ENCODE data around the gene IFT27.
"Not testable (repeated sequence)": the region's sequence is repeated elsewhere in the genome, so short reads cannot be mapped to it uniquely, and the experiment has no call there.

Gene IFT27

DNA sequence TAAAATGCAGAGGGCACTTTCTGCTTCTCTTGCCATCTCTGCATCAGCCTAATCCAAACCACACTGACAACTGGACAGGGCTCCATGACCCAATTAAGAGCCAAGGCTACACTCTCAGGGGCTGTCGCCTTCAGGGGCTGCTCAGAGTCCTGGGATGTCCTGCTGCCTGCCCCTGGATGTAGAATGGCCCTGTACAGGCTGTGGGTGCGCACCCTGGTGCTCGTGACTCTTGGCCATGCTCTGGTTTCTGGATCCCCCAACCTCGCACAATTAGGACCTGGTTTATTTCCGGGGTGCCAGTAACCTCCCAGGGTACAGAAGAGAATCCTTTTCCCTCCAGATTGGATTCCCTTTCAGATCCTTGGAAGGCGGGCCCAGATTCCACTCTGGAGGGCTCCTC, 11.3 kb downstream of the IFT27 start:
- no peak for DNase-seq

DNA sequence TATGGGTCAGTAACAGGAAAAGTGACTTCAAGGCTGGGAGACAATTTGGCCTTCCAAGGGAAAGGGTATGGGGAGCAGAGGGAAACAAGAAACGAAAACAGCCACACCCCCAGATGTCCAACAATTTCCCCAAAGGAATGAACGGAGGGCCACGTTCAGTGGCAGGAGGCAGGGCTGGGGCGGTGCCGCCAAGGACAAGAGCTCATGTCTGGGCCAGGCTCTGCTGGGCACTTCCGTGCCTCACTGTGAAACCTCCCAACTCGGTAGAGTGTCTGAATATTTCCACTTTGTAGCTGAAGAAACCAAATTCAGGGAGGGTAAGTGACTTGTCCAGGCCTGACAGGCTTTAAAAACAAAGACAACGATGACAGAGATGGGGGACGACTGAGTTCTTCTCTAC, 11.9 kb downstream of the IFT27 start:
- DNase-seq, result no peak

DNA sequence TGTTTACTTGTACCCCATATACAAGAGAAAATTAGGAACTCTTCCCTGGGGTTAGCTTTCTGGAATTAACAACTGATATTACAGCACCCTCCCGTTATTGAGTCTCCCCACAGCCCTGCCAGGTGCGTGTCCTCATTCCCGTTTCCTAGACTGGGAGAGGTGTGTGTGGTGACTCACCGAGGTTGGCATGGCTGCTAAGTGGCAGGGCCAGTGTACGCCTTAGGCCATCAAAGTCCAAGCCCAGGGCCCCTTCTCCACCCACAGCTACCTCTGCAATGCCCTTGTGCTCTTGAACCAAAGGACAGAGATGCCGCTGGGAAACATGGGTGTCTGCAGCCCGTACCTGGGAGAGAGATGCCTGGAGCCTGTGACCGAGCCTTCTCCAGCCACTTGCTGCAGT, 12.3 kb downstream of the IFT27 start:
- DNase-seq, result no peak

DNA sequence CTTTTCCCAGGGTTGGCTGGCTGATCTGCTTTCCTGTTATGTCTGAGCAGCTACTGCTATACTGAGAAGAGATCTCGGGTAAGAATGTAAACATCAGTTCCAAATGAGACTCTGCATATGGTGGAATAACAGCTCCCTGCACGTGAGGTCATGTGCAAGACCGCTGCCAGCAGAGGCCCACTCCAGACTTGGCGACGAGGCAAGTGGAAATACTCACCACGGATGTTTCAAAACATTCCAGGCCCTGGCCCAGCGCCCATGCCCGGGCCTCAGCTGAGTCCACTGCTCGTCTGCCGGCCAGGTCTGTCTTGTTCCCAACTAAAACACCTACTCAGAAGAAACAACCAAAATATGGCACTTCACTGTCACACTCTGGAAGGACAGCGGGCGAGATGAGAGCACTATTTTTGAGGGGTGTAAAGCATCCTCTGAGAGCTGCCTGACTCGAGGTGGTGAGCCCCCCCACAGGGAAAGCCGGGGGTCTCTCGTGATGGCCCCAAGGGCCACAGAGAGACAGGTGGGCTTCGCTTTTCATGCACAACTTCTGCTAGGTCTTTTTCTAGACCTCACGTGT, 13.1 kb downstream of the IFT27 start:
- no peak for DNase-seq

DNA sequence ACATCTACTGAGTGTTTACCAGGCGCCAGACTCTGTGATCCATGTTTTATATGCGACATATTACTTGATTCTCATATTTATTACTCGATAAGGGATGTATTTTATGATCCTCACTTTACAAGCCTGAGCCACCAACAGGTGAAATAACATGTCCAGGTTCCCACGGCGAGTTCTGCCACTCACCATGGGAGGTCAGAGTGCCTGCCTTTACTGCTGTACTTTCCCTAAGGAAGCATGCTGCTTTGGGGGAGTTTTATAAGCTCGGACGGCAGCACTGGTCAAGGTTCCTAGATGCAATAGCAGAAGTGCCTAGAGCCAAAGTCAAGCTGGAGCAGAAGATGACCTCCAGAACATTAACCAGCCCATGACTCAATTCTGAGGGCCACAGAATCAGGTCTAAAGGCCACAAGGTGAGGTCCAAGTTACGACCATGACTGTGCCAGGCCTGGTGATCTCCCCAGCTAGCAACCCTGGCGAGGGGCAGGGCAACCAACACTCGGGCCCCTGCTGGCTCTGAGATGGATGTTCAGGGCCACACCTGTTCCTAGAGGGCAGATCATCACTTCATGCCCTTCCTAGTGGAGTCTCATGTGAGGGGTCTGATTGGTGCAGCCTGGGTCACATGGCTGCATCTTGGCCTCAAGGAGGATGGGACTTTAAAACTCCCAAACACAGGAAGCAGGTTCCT, 14.2 kb downstream of the IFT27 start:
- no peak for DNase-seq

DNA sequence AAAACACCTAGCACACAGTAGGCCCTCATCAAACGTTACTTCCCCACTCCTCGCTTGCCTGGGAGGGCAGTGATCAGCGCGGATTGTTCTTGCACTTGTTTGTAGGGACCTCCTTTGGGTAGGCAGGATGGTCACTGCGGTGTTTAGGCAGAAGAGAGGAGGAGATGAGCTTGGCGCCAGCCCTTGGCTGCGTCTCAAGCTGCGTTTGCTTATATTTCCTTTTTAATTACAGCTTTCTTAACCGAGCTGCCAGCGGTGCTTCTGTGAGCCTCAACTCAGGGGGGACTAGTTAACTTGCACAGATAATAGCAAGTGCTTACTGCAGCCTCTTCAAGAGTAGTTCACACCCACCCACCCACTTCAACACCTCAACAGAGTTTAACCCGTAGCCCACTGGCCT, 15.1 kb downstream of the IFT27 start:
- DNase-seq, result no peak

DNA sequence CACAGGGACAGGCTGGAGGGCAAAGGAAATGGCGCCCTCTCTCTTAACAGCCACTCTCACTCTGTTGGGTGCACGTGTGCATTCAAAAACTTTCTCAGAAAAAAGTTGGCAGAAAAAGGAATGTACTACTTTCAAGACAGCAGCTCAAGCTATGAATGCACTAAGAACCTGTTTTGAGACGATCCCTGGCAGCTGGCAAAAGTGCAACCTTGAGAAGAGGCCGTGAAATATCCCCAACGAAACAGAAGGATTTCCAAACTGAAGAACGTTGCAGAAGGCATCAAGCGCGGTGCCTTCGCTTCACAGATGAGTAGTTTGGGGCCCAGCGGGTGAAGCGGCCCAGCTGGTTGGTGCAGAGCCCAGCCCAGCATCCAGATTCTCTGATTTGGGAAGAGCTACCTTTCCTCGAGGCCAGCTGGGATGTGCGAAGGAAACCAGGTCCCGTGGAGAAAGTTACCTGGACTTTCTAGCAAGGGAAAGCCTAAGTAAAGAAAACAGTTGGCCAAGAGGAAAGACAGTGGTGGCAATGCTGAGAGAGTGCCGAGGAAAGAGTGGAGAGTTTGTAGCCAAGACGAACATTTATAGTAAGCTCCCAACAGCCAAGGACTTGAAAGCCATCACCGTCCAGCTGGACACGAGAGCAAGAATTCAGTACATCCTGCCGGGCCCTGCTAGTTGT, 16.3 kb downstream of the IFT27 start:
- no peak for DNase-seq

DNA sequence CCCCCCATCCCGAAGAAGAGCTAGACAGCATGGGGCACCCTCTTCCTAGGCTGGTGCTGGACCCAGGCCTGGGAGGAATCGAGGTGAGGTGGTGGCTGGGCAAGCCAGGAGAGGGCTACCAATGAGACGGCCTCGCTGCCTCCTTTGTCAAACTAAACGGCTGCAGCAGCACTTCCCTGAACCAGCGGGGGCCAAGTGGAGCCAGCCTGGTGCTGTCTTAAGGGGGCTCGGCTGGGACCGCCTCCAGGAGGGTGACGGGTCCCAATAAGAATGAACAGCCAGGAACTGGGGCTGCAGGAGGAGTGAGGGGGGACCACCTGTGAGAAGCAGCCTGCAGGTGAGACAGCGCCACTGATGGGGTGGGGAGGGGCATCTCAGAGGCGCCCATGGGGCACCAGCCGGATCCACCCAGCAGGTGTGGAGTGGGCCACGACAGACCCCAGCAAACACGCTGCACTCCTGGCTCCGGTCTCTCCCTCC, 17.1 kb downstream of the IFT27 start:
- no peak for DNase-seq

DNA sequence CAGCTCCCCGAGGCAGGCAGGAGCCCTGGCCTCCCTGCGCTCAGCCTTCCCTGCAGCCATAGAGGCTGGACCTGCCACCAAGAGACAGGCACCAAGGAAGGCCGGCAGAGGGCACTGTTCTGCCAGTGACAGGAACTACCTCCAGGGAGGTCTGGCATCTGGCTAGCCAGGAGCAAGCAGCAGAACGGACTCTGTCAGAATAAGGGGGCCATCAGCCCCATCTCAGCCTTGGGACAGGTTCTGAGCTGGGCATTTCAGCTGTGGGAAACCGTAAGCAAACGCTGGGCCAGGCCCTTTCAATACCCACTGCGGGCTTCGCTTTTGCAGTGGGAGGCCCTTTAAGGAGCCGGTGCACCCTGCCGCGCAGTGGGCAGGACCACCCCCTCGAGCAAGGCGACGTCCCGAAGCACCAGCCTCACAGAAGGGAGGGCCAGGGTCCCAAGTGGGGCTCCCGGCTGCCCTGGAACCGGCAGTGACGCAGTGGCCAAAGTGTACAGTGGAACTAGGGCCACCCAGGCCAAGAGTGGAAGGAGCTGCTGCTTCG, 18.2 kb downstream of the IFT27 start:
- no peak for DNase-seq

DNA sequence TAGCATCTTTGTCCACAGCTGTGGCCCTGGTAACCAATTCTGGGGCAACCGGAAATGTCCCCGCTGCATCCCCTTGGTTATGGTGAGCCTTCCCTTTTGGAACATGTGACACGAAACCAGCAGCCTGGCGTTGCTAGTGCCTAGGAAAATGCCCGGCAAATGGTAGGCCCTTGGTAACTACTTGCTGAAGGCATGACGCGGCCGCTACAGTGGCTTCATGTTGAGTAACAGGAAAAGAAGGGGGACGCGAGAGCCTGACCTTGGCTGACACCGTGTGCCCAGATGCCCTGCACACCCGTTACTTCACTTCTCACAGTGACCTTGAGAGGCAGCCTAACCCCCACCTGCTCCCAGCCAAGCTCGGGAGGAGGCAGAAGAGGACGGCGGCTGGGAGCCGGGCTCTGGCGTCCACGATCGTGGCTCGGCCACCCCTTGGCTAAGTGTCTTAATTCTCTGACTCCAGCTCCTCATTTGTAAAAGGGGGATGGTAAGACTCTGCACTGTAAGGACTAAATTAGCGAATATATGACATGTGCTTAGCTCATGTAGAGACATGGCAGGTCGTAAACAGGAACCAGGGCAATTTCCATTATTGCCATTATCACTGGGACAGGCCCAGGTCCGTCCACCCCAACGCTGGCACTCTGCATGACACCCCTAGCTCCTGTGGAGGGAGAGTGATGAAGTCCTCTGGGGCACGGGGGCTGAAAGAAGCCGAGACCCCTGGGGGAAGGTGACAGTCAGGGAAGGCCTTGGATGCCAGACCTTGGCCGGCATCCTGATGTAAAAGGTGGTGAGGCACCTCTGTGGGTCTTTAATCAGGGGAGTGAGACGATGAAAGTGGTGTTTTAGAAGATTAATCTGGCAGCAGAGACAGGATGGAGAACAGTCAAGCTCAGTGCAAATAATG, 18.9 kb downstream of the IFT27 start:
- DNase-seq, result no peak

DNA sequence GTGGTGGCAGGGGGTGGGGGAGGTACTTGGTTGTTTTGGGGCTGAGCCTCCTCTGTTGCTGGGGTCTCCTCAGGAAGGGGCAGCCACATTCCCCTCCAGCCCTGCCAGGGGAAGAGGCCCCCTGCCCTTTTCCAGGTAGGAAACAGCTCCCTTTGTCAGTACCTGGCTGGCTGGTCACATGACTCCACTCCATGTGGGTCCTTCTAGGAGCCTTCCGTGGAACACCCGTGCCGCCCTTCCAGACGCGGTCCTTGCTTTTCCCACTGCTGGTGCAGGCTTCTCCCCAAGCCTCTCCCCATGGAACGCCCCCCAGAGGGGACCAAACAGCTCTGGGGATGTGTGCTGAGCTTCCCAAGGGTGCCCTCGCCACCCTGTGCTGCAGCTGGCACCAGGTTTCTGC, 19.9 kb downstream of the IFT27 start:
- no peak for DNase-seq

DNA sequence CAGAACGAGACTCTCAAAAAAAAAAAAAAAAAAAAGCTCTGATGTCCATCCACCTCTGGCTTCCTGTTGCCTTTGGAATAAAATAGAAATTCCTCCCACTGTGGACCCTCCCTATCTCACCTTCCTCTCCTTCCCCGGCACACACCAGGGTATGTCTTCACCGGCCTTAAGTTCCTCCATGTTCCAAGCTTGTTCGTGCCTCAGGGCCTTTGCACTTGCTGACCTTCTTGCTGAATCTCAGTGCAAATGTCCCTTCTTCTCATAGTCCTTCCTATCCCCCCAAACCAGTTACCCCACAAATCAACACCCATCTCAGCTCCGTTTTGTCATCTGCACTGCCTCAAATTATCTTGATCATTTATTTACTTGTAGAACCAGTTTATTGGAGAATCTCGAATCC, 20.6 kb downstream of the IFT27 start:
- no peak for DNase-seq

DNA sequence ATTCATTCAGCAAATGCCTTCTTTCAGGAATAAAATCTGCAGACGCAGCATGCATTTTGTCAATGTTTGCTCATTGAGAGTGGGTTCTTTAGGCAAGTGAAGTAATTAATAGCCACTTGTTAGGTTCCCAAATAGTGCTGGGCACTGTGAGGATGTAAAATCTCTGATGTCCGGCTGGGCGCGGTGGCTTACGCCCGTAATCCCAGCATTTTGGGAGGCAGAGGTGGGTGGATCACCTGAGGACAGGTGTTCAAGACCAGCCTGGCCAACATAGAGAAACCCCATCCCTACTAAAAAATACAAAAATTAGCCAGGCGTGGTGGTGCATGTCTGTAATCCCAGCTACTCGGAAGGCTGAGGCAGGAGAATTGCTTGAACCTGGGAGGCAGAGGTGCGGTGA, 21.0 kb downstream of the IFT27 start:
- DNase-seq, result not testable (repeated sequence)

DNA sequence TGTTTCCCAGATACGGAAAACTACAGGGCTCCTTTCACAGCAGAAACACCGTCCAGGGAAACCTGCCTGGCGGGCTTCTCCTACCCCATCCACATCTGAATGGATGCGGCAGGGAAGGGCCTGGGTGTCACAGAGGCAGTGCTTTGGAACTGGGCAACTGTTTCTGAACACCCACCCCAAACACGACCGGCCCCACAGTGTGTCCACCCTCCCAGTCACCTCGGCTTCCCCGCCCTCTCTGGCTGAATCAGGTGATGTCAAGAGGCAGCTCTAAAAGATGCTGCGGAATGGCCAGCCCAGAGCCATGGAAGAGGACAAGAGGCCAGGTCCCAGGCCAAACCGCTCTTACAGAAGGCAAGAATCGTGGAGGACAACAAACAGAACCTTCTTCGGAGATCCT, 22.0 kb downstream of the IFT27 start:
- DNase-seq, result no peak

DNA sequence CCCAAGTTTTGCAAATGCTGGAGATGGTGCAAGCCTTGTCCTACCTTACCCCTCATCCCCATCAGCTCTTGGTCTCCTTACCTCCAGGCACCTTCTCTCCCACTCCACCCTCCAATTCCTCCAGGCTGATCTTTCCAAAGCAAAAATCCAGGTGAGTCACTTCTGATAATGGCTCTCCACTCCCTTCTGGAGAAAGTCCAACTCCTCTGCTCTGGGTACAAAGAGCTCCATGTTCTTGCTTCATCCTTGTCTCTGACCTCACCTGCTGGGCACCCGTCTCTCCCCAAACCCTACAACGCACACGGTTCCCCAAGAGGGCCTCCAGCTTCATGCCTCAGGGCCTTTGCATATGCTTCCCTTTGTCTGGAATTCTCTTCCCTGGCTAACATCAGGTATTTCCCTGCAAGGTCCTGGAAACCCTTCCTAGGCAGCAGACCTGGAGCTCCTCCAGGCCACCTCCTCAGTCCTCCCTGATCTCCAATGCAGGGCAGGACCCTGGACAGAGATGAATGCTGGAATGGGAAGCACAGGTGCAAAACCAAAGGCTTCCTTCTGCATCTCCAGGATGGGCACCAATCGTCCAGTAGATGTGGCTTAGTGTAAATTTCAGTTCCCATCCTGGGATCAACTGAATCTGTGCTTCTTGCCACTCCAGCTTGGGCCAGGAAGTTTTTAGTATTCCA, 22.7 kb downstream of the IFT27 start:
- DNase-seq, result no peak

DNA sequence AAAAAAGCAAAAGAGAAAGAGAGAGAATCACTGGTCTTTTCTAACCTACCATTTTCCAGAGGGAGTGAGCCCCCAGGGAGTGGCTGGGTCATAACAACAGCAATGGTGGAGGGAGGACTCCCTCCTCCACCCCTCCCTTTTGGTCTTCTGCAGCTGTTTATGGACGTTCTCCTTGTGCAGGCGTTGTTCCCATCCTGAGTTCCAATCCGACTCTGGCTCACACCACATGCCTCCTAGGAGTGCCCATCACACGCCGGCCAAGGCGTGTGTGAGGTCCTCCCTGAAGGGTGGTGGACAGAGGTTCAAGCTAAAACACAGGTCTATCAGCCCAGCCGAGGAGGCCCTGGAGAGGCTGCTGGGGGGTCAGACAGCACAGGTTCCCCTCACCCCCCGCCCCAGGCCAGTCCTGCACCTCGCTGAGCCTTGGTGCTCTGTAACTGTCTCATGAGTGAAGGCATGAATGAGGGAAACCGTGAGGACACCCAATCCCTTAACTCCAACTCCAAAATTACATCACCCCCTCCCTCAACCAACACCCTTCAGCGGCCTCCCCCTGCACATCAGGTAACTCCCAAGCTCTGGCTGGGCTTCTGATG, 29.4 kb downstream of the IFT27 start:
- DNase-seq, result no peak

DNA sequence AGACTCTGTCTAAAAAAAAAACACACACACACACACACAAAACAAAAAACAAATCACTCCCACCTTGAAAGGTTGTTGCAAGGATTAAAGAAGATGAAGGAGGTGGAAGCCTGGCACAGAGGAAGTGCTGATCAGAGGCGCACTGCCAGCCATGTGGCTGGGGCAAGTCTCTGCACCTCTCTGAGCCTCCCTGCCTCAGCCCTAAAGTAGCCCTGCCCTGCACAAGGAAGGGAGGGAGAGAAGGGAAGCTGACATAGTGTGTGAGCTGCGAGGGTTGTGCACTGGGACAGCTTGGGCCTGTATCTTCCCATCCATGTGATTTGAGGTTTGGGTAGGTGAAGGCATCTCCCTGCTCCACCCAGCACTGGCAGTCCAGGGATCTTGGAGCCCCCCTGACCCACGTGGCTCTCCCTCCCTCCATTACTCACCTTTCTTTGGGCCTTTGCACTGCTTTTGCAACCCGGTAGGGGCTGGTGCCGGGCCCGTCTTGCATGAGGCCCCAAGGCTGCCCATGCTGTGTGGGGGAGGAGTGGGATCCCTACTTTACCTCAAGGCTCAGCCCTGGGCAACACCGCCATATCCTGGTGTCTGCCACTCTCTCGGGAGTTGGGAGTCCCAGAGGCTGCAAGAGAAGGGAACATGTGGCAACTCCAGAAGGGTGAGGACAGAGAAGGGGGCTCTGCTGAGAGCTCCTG, 30.5 kb downstream of the IFT27 start:
- DNase-seq, result no peak

DNA sequence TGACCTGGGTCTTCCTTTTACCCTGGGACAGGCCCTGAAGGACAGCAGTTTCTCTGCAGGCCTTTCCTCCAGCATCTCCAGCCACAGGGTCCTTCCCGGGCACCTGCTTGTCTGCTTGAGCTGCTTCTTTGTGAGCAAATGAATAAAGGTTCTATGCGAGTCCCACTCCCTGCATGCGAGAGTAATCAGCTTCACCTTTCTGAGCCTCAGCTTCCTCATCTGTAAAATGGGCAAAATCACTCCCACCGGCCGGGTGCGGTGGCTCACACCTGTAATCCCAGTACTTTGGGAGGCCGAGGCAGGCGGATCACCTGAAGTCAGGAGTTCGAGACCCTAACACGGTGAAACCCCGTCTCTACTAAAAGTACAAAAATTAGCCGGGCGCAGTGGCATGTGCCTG, 31.1 kb downstream of the IFT27 start:
- no peak for DNase-seq

DNA sequence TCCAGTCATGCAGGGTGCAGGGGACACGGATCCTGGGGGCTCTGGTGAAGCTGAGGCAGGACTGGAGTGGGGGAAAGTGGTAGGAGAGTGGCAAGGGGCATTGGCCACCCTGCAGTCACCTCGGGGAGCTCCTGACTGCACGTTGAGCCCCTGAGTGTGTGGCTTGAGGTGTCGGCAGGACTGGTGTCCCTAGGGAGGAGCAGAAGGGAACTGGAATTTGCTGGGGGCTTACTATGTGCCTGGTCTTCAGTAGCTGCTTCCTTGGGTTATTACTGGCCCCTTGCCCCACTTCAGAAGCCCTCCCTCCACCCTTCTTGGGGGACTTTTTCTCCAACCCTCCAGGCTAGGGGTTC, 31.5 kb downstream of the IFT27 start:
- DNase-seq, result no peak

DNA sequence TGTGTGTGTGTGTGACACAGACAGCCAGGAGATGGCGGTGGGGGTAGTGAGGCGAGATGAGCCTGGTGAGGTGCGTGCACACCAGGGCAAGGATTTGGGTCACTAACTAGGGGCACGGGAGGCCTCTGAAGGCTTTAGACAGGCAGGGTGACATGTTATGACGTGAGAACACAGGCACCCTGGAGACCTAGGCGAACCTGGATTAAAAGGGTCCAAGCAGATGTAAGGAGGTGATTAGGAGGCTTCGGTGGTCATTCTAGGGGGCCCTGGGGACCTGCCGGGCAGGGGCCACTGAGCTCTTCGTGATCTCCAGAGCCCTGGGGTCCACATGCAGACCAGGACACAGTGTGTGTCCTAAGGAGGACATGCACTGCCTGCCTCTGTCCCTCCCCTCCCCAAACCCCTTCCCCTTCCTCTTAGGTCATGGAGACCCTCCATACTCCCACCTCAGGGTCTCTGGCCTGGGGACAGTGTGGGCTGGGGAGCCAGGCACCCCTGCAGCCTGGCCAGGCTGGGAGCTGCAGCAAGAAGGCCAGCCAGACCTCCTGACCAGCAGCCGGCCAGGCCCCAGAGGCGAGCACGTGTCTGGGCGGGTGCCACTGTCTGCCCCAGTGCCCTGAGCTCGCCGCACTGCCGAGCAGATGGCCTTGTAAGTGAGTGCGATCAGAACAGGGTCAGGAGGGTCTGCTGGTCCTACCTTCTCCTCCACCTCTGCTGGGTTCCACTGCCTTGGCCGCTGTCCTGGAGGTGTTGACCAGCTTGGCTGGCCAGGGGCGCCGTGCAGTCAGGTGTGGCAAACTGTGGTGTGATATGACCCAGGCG, 32.1 kb downstream of the IFT27 start:
- DNase-seq, result no peak

DNA sequence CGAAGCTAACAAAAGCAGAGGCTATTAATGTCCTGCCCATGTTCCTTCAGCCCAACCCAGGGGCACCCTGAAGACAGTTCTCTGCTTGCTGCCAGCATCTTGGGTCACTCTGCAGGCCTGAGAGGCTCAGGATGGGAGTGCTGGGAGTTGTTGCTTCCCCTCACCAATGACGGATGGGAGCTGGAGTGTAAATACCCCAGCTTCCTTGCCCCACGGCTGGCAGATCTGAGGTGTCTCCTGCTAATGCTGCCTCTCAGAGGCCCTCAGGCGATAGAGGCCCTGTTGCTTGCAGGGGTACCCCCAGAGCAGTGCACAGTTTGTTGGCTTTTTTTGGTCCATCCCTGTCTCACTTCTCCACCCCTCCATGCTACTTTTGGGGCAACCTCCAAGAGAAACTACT, 32.9 kb downstream of the IFT27 start:
- DNase-seq, result no peak
